GM12874 (cell line): Measurements from ENCODE around the gene SLC9C1.

Experiments used
- CTCF ChIP-seq: IDR thresholded peaks from 2 replicates; pipeline ENCODE4 v1.5.1; 2011; ENCODE audit warnings: low read depth, mild to moderate bottlenecking, control low read depth, low read length, moderate library complexity; ENCODE audit not compliant: insufficient read depth

SLC9C1 gene

GRCh38 chr3:112293368-112294321 is at the start of gene SLC9C1:
Gene SLC9C1, minus strand, starts transcription at chr3:112294216. Its CDS starts 7,425 bp downstream, at chr3:112286791.
- peak; percentile 50; the same call in 1 of the 2 replicates for TF ChIP-seq CTCF

- no peak for TF ChIP-seq CTCF
Measured at GRCh38 chr3:112341386-112341785, 47.4 kb upstream of the SLC9C1 start.

- TF ChIP-seq CTCF = no peak
Measured at GRCh38 chr3:112339609-112340008, 45.6 kb upstream of the SLC9C1 start.

GRCh38 chr3:112339134-112339533 is 45.1 kb upstream of the SLC9C1 start:
- TF ChIP-seq CTCF = no peak

GRCh38 chr3:112338727-112339056 is 44.7 kb upstream of the SLC9C1 start:
- TF ChIP-seq CTCF = no peak

GRCh38 chr3:112338021-112338726 is 44.2 kb upstream of the SLC9C1 start:
- TF ChIP-seq CTCF = no peak

GRCh38 chr3:112335434-112335781 is 41.4 kb upstream of the SLC9C1 start:
- TF ChIP-seq CTCF = no peak
